Brain microvascular endothelial cell (primary cell): ENCODE data around the gene GRID1.

Source experiments
- DNase-seq: peaks from one replicate; pipeline ENCODE4 v3.0.0-alpha.2; 2020
- H3K27ac ChIP-seq: fragments of 250-450 bp; sonication (Bioruptor Pico); 2 replicates; pipeline ENCODE4 v1.5.1; 2020; ENCODE audit warnings: mild to moderate bottlenecking, moderate library complexity
- H3K27me3 ChIP-seq: fragments of 250-450 bp; sonication (Bioruptor Pico); replicated peaks from 2 replicates; pipeline ENCODE4 v1.5.1; 2020; ENCODE audit warnings: mild to moderate bottlenecking
- H3K36me3 ChIP-seq: fragments of 250-450 bp; sonication (Bioruptor Pico); replicated peaks from 2 replicates; pipeline ENCODE4 v1.5.1; 2020; ENCODE audit warnings: mild to moderate bottlenecking
- H3K4me3 ChIP-seq: 2 replicates; pipeline ENCODE4 v1.5.1; 2011; ENCODE audit warnings: low read depth, mild to moderate bottlenecking, control low read depth, low read length, moderate library complexity
- CTCF ChIP-seq: IDR thresholded peaks from 2 replicates; pipeline ENCODE4 v1.5.1; 2011; ENCODE audit warnings: low read depth, mild to moderate bottlenecking, moderate library complexity, low read length, control low read depth, inconsistent platforms; ENCODE audit errors: missing control alignments
- in situ Hi-C: cut with HindIII; loops from 2 replicates; pipeline ENCODE4 v1.10.0; 2017; ENCODE audit warnings: low sequenced_read_pairs, low pct_ligation_motif_present

GRID1 gene

GRCh38 chr10:86373828-86374227 is 7.2 kb upstream of the GRID1 start:
- in situ Hi-C loops: no loop called here

GRCh38 chr10:86373251-86373650 is 6.7 kb upstream of the GRID1 start:
- Histone ChIP-seq H3K4me3 (no peak overlapping the region), H3K36me3 (no peaks in the 10 kb centered on the region), H3K27me3 (peaks cover 10% of the 10 kb centered on the region), H3K27ac (no peak overlapping the region)
- no peak for DNase-seq
- in situ Hi-C loops: no loop called here
- TF ChIP-seq CTCF: no peak

More at GRCh38 chr10:86373828-86374227, 7.2 kb upstream of the GRID1 start:
- Histone ChIP-seq H3K27me3 (peaks cover 4% of the 10 kb centered on the region), H3K4me3 (no peak overlapping the region), H3K27ac (no peak overlapping the region), H3K36me3 (no peaks in the 10 kb centered on the region)
- no peak for TF ChIP-seq CTCF
- DNase-seq: no peak

GRCh38 chr10:86372784-86373239 is 6.2 kb upstream of the GRID1 start:
- H3K27ac ChIP-seq: no peak overlapping the region
- peaks cover 14% of the 10 kb centered on the region for H3K27me3 ChIP-seq
- no peak overlapping the region for H3K4me3 ChIP-seq
- H3K36me3 ChIP-seq: no peaks in the 10 kb centered on the region
- in situ Hi-C loops: no loop called here
- DNase-seq: no peak
- no peak for TF ChIP-seq CTCF

- no peak overlapping the region for H3K27ac ChIP-seq
- in situ Hi-C loops: no loop called here
- H3K36me3 ChIP-seq: no peaks in the 10 kb centered on the region
- DNase-seq: no peak
- H3K27me3 ChIP-seq: peaks cover 20% of the 10 kb centered on the region
- no peak for TF ChIP-seq CTCF
- H3K4me3 ChIP-seq: no peak overlapping the region
Observed at GRCh38 chr10:86372119-86372783, 5.7 kb upstream of the GRID1 start.

- DNase-seq: no peak
- in situ Hi-C loops: no loop called here
- Histone ChIP-seq H3K27ac (no peak overlapping the region), H3K27me3 (peaks cover 25% of the 10 kb centered on the region), H3K36me3 (no peaks in the 10 kb centered on the region), H3K4me3 (no peak overlapping the region)
- TF ChIP-seq CTCF: no peak
Observed at GRCh38 chr10:86371691-86372090, 5.1 kb upstream of the GRID1 start.

GRCh38 chr10:86371116-86371515 is 4.5 kb upstream of the GRID1 start:
- Histone ChIP-seq H3K27ac (no peak overlapping the region), H3K36me3 (no peaks in the 10 kb centered on the region), H3K27me3 (peaks cover 27% of the 10 kb centered on the region), H3K4me3 (no peak overlapping the region)
- TF ChIP-seq CTCF: no peak
- in situ Hi-C loops: no loop called here
- no peak for DNase-seq
